A204.1 (cell line): ENCODE data around the gene SLC38A3.
A peak's percentile ranks its signal among the peaks of the same experiment; 100 is the strongest.

ENCODE experiments used
- FAIRE-seq: peaks from 2 replicates; lab custom pipeline; 2012; peaks lifted over from hg19 to GRCh38; lab: Jason Lieb, UNC

The SLC38A3 gene

GRCh38 chr3:50169232-50169832, 35.7 kb upstream of the SLC38A3 start:
- no peak for FAIRE-seq

GRCh38 chr3:50169858-50170257, 35.2 kb upstream of the SLC38A3 start:
- no peak for FAIRE-seq

GRCh38 chr3:50170689-50171088, 34.4 kb upstream of the SLC38A3 start:
- FAIRE-seq: no peak

- no peak for FAIRE-seq
Measured at GRCh38 chr3:50171540-50172301, 33.4 kb upstream of the SLC38A3 start.

- FAIRE-seq: no peak
Measured at GRCh38 chr3:50172626-50173220, 32.3 kb upstream of the SLC38A3 start.

GRCh38 chr3:50173685-50174516, 31.2 kb upstream of the SLC38A3 start:
- FAIRE-seq: no peak

GRCh38 chr3:50174517-50174895, 30.6 kb upstream of the SLC38A3 start:
- no peak for FAIRE-seq

- FAIRE-seq: no peak
Measured at GRCh38 chr3:50174947-50175524, 30.0 kb upstream of the SLC38A3 start.

GRCh38 chr3:50177346-50177745, 27.7 kb upstream of the SLC38A3 start:
- no peak for FAIRE-seq

- FAIRE-seq: no peak
Measured at GRCh38 chr3:50179710-50180109, 25.4 kb upstream of the SLC38A3 start.

GRCh38 chr3:50181985-50182384, 23.1 kb upstream of the SLC38A3 start:
- FAIRE-seq: no peak

GRCh38 chr3:50182533-50183099, 22.5 kb upstream of the SLC38A3 start:
- FAIRE-seq: no peak

GRCh38 chr3:50183755-50184154, 21.3 kb upstream of the SLC38A3 start:
- FAIRE-seq: no peak

GRCh38 chr3:50184242-50184978, 20.7 kb upstream of the SLC38A3 start:
- no peak for FAIRE-seq

GRCh38 chr3:50185230-50185629, 19.8 kb upstream of the SLC38A3 start:
- FAIRE-seq: no peak

GRCh38 chr3:50186096-50186495, 19.0 kb upstream of the SLC38A3 start:
- FAIRE-seq: no peak

GRCh38 chr3:50187750-50188149, 17.3 kb upstream of the SLC38A3 start:
- no peak for FAIRE-seq

- FAIRE-seq: peak; percentile 21
Measured at GRCh38 chr3:50189274-50189673, 15.8 kb upstream of the SLC38A3 start.

GRCh38 chr3:50189989-50190388, 15.1 kb upstream of the SLC38A3 start:
- FAIRE-seq: no peak

GRCh38 chr3:50190936-50191660, 14.0 kb upstream of the SLC38A3 start, which contains the start of gene GNAT1:
Gene GNAT1, plus strand, starts transcription at chr3:50191610. Its CDS starts 116 bp downstream, at chr3:50191726.
- no peak for FAIRE-seq

- FAIRE-seq: no peak
Measured at GRCh38 chr3:50192124-50192523, 12.9 kb upstream of the SLC38A3 start.
